CD1c-positive myeloid dendritic cell (primary cell): Measurements from ENCODE around the gene PRKCE.

Source experiments
- DNase-seq: peaks from one replicate; pipeline ENCODE4 v3.0.0-alpha.2; 2016; ENCODE audit errors: extremely low spot score

The PRKCE gene

DNA sequence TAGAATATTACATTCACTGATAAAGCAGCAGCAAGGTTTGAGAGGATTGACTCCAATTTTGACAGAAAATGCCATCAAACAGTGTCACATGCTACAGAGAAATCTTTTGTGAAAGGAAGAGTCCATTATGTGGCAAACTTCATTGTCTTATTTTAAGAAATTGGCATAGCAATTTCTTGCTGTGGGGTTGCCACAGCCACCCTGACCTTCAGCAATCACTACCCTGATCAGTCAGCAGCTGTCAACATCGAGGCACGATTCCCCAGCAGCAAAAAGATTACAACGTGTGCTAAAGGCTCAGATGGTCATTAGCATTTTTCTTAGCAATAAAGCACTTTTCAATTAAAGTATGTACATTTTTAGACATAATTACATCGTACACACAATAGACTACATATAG is 74.7 kb downstream of the PRKCE start:
- DNase-seq = no peak

DNA sequence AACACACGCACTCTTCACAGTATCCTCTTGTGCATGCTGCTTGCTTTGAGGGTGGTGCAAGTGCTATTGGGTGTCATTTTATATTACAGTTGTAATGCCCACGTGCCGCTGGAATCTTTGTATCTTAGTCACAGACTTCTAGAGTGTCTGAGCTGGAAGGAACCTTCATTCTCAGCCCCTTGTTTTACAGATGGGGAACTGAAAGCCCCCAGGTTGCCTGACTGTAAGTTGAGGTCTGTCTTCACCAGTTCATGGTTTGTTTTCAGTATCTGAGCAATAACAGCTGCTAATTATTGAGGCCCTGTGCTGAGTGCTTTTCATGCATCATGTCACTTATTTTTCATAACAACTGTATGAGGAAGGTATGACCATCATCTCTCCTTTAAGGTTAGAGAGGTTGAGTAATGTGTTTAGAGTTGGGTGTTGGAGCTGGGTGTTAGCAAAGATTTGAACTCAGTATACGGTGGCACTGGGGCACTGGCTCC is 77.0 kb downstream of the PRKCE start:
- DNase-seq = peak; percentile 57

GRCh38 chr2:45729753-45730512 is 78.5 kb downstream of the PRKCE start:
- DNase-seq = peak; percentile 68

DNA sequence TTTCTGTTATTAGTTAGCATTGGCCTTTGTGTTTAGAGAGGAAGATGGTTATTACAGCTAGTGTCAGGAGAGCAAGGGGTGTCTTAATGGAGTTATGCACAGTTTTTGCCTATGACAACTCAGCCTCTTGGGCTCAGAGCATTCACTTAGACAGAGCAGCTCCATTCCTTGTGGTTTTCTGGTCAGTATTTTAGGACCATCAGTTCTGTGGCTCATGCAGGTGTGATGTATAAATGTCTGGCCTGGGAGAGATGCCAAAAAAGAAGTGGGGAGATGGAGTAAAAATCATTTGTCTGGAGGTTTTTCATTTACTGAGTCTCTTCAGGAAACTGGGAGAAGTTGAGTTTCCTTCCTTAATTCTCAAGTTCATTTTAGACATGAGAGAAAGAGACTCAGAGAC is 79.7 kb downstream of the PRKCE start:
- DNase-seq = no peak

- no peak for DNase-seq
Measured at GRCh38 chr2:45732436-45732835, 81.0 kb downstream of the PRKCE start.

GRCh38 chr2:45732946-45733345 is 81.5 kb downstream of the PRKCE start:
- DNase-seq = no peak

- DNase-seq = no peak
Measured at GRCh38 chr2:45734336-45734735, 82.9 kb downstream of the PRKCE start.

DNA sequence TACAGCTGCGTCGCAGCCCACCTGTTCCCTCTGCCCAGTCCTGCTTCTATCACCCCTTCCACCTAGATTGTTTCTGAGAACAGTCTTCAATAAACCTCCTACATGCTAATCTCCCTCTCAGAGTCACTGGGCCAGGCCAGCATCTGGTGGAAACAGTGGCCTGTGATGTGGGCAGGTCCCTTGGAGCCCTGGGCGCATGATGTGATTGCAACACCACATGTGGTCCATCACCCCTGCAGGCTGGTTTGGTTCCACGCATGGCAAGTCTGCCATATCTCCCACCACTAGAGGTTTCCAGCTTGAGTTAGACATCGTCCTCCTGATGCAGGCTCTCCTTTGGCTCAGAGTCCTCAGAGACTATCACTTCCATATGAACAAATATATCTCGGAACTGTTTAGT is 83.5 kb downstream of the PRKCE start:
- no peak for DNase-seq

DNA sequence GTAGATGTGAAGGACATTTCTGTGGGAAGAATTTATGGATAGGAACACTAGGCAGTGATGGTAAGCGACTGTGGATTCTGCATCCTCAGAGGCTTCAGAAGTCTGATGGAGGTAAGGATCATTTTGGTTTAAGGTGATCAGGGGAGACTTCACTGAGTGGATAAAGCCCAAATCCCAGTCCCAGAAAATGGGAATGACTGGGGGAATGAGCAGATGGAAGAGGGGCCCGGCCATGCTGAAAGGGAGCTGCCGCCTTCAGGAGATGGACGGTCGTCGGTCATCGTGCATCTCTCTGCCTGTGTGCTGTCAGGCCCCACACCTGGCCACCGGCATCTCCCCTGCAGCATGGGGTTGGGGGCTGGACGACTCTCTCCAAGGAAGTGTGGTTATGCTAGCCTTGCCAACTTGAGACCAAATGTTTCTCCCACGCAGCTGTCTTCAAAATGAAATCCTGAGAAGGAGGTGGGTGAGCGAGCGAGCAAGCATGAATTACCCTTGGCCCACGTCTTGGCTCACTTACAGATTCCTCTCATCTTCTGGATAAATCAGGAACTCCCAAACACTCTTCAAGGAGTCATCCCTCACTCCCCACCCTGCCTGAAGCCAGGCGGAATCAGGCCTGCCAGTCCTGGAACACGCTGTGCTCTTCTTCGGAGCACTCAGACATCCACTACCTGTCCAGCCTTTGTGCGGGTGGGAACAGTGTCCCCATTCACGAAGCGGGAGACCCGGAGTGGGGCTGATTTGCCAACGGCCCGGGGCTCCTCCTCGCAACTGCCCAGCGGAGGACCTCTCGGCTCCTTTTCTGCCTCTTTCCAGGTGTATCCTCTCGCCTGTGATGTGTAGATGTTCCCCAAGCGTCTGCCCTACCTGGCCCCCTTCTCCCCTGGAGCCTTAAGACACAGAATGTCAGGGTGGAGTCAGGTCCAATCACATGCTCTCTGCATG is 85.6 kb downstream of the PRKCE start:
- DNase-seq = no peak

GRCh38 chr2:45739796-45740485 is 88.5 kb downstream of the PRKCE start:
- no peak for DNase-seq

DNA sequence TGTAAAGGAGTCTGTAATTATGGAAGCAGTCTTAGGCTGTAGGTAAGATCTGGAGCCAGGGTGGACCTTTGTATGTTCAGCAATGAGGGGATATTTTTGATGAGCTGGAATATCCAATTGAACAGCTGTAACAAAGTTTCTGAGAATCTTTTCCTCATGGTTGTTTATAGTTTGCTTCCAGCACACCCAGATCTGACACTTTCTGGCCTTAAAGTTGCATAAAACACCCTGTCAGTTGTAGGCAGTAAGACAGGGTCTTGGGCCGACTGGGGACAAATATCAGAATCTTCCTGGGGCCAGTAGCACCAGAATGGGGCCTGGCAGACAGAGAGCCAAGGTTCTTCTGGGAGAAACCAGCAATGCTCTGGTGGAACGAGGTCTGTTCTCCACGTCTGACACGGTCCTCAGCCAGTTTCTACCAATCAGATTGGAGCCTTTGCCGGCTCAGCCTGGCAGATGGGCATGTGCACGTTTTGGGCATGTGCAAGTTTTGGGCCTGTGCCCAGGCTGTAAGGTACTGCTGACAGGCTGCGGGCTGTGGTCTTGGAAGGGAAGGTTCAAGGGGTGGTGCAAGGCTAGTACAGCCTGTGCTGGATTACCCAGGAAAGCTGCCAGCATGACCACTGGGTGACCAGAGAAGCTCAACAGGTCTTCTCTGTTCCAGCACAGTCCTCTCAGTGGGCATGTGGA is 89.8 kb downstream of the PRKCE start:
- DNase-seq = no peak

GRCh38 chr2:45743531-45744396 is 92.3 kb downstream of the PRKCE start:
- DNase-seq = no peak

DNA sequence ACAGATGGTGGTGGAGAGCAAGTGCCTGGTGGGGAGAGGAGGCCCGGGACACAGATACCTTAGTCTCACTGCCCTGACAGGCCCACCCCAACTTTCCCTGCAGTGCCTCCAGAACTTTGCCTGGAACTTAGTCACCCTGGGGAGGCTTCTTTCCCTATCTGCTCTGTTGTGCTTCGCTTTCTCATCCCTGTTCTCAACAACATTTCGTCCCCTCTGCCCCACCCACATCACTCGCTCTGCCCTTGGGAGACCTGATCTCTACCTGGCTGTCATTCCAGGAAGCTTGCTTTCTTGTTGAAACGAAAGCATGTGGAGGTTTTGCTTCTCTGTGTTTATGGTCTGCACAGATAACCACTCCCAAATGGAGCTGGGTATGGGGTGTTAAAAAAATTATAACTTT is 93.8 kb downstream of the PRKCE start:
- no peak for DNase-seq

DNA sequence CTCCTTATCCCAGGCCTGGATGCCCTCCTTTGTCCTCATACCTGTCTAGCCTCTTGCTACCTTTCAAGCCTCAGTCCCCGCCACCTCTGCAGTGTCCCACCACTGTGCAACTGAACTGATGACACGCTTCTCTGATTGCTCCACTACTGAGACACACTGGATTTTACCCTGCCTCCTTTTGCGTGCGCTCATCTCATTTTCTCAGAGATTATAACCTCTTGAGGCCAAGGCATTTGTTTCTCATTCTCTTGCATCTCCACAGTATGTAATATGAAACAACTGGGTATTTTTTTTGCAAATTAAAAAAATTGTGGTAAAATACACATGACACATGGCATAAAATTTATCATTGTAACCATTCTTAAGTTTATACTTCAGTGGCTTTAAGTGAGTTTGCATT is 95.4 kb downstream of the PRKCE start:
- no peak for DNase-seq

DNA sequence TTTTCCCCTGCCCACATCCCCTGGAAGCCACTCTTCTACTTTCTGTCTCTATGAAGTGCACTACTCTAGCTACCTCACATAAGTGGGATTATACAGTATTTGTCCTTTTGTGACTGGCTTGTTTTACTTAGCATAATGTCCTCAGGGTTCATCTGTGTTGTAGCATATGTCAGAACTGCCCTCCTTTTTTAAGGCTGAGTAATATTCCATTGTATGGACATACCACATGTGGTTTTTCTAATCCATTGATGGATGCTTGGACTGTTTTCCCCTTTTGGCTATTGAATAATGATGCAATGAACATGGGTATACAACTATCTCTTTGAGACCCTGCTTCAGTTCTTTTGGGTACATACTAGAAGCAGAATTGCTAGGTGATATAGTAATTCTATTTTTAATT is 95.9 kb downstream of the PRKCE start:
- DNase-seq = no peak

DNA sequence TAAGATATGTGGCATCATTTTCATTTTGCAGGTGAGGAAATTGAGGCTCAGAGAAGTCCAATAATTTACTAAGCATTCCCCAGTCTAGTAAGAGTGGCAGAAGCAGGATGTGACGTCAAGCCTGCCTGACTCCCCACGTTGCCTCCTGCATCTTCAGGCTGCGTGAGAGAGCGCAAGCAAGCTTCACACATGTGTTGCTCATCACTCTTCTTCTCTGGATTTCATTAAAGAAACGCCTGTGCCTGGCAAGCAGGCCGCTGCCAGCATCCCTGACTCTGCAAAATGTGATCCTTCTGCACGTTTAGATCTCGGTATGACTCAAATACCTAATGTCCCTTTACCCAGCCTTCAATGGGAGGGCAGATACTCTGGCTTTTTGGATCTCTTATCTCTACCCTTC is 96.8 kb downstream of the PRKCE start:
- DNase-seq = no peak

GRCh38 chr2:45750001-45750400 is 98.5 kb downstream of the PRKCE start:
- DNase-seq = no peak

- DNase-seq = peak; percentile 31
Measured at GRCh38 chr2:45750484-45750883, 99.0 kb downstream of the PRKCE start.

DNA sequence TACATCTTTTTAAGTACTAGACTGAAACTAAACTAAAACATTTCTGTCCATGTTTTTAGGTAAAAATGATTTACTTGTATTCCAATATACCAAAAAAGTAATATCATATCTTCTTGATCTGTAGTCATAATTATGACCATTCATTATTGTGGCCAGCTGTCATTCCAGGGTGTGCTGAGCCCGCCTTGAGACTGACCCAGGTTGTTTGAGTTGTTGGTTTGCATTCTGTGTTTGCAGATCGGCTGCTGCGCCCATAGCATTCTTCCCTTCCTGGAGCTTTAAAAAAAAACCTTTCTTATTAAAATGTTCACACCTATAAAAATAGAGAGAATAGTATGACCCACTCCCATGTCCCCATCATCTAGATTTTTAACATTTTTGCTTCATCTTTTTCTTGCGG is 101.9 kb downstream of the PRKCE start:
- DNase-seq = no peak

DNA sequence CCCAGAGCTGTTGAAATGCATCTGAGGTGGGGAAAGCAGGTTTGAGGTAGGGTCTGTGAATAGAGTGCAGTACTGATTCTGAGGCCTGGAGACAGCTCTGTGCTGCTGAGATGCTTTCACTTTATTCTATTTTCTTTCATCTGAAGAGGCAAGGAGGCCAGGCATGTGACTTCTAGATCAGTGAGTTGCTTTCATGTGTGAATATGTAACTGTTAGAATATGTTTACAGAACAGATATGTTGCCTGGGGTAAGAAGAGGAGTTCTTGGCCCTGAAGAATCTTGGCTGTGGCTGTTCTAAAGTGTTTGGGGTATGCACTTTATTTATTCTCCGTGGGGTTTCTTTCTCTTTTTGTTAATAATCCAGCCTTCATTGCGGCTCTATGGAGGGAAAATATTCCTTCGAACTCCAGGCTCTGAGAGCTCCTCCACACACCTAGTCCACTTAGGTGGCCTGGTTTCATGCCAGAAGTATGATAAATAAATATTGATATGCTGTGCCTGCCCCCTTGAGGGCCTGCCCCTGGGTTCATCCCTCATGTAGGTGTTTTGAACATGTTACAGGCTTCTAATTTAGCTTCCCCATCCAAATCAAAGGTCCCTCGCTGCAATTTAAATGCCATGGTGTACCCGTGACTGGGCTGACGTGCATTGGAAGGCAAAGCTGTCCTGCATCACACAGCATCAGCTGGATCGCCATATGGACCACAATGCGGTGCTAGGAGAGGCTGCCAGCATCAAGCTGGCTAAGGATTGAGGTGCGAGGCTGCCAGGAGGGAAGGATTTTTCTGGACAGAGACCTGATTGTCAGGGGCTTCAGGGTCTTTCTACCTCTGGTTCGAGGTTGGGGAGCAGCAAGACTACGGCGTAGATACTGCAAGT is 102.9 kb downstream of the PRKCE start:
- DNase-seq = no peak
